Endothelial cell of umbilical vein (primary cell): ENCODE data around the gene SPOUT1. TPM values are rescaled to one million over a fixed set of nuclear protein-coding genes. Genes with fewer than 3 reads are reported as not detected.

Experiments used
- BruUV-seq: library from RNA; stranded (reverse); fragments of 400-500 nt; replicated peaks from 2 replicates; lab custom pipeline; 2021; lab: Mats Ljungman, UMichigan
- CTCF ChIA-PET: fragments of 300-600, 350-600 bp; sonication (Branson Sonifier 250); formaldehyde crosslinking; loops from one replicate; lab custom pipeline; 2021; ENCODE audit warnings: antibody characterized with exemption, inconsistent platforms; lab: Charles Lee
- POLR2A ChIA-PET: fragments of 300-600, 350-600 bp; sonication (Branson Sonifier 250); formaldehyde crosslinking; loops from one replicate; lab custom pipeline; 2021; ENCODE audit warnings: antibody characterized with exemption, inconsistent platforms; lab: Charles Lee
- DNase-seq: peaks from one replicate; pipeline ENCODE4 v3.0.0-alpha.2; 2011; ENCODE audit warnings: low read depth, low spot score
- FAIRE-seq: peaks from 2 replicates; lab custom pipeline; 2011; peaks lifted over from hg19 to GRCh38; lab: Jason Lieb, UNC
- H2AFZ ChIP-seq: 2 replicates; pipeline ENCODE4 v1.6.0; 2012; ENCODE audit warnings: low read depth, low read length, control low read depth, inconsistent platforms
- H3K27ac ChIP-seq: 2 replicates; pipeline ENCODE4 v1.5.1; 2011; ENCODE audit warnings: low read depth, mild to moderate bottlenecking, control low read depth, low read length, moderate library complexity; ENCODE audit not compliant: insufficient read depth
- H3K27me3 ChIP-seq, 2 experiments: 2 replicates each; pipeline versions ENCODE4 v1.6.0 to v1.6.1; 2011; ENCODE audit warnings: low read length in 2 of 2, mixed read lengths in 1 of 2; ENCODE audit not compliant: control insufficient read depth in 2 of 2, insufficient read depth in 2 of 2
- H3K36me3 ChIP-seq, 2 experiments: 2 replicates in 1 of 2; 3 replicates in 1 of 2; pipeline ENCODE4 v1.5.1; 2011; ENCODE audit warnings: low read length in 2 of 2, mild to moderate bottlenecking in 1 of 2, moderate library complexity in 1 of 2; ENCODE audit not compliant: control insufficient read depth in 2 of 2, insufficient read depth in 2 of 2; ENCODE audit errors: extremely low read depth in 1 of 2
- H3K4me1 ChIP-seq: 3 replicates; pipeline ENCODE4 v1.5.1; 2011; ENCODE audit warnings: mild to moderate bottlenecking, low read length; ENCODE audit not compliant: control insufficient read depth, insufficient read depth; ENCODE audit errors: extremely low read depth
- H3K4me2 ChIP-seq: 2 replicates; pipeline ENCODE4 v1.6.1; 2011; ENCODE audit warnings: low read length, control low read depth, mixed read lengths; ENCODE audit not compliant: insufficient read depth
- H3K4me3 ChIP-seq, 3 experiments: fragments of 200-600 bp in 1 of 3; sonication (generic), shearing (Covaris generic) in 1 of 3; replicated peaks in 1 of 3; 2 replicates each; pipeline ENCODE4 v1.5.1; 2011 to 2016; ENCODE audit warnings: control low read depth in 3 of 3, low read length in 3 of 3, mild to moderate bottlenecking in 2 of 3, inconsistent platforms in 1 of 3, low read depth in 1 of 3, moderate library complexity in 1 of 3; ENCODE audit not compliant: insufficient read depth in 1 of 3
- H3K79me2 ChIP-seq: 2 replicates; pipeline ENCODE4 v1.6.0; 2012; ENCODE audit warnings: low read length, inconsistent platforms; ENCODE audit not compliant: control insufficient read depth, insufficient read depth
- H3K9ac ChIP-seq: replicated peaks from 2 replicates; pipeline ENCODE3; 2011; ENCODE audit warnings: low read length, control low read depth; ENCODE audit not compliant: insufficient read depth; ENCODE audit errors: extremely low read depth
- H3K9me1 ChIP-seq: replicated peaks from 3 replicates; pipeline ENCODE4 v1.6.0; 2011; ENCODE audit warnings: mild to moderate bottlenecking, low read length; ENCODE audit not compliant: control insufficient read depth, insufficient read depth; ENCODE audit errors: extremely low read depth
- H3K9me3 ChIP-seq: replicated peaks from 2 replicates; pipeline ENCODE4 v1.5.1; 2012; ENCODE audit warnings: low read length, inconsistent platforms; ENCODE audit not compliant: control insufficient read depth, insufficient read depth
- H4K20me1 ChIP-seq: replicated peaks from 2 replicates; pipeline ENCODE3; 2011; ENCODE audit warnings: mild to moderate bottlenecking, low read length; ENCODE audit not compliant: control insufficient read depth, insufficient read depth; ENCODE audit errors: extremely low read depth
- EZH2 ChIP-seq: IDR thresholded peaks from 2 replicates; pipeline ENCODE4 v1.6.1; 2012; ENCODE audit warnings: borderline replicate concordance, low read depth, mild to moderate bottlenecking, moderate library complexity, low read length, inconsistent platforms; ENCODE audit not compliant: severe bottlenecking
- POLR2A ChIP-seq: IDR thresholded peaks from 2 replicates; pipeline ENCODE4 v1.6.1; 2012; ENCODE audit warnings: low read depth, mild to moderate bottlenecking, control low read depth, low read length
- POLR2AphosphoS5 ChIP-seq: IDR thresholded peaks from 2 replicates; pipeline ENCODE4 v1.6.1; 2012; ENCODE audit warnings: low read depth, mild to moderate bottlenecking, control low read depth, low read length, moderate library complexity; ENCODE audit not compliant: insufficient read depth
- dilution Hi-C: fragments of 300-500 bp; cut with MboI; formaldehyde crosslinking; loops from one replicate; pipeline ENCODE4 v1.15.0; 2019; ENCODE audit warnings: low sequenced_read_pairs; ENCODE audit not compliant: extremely low pct_ligation_motif_present
- intact Hi-C: fragments of 100-400 bp; cut with micrococcal nuclease; formaldehyde crosslinking; loops from one replicate; pipeline ENCODE4 v1.10.0; 2022
- polyA plus RNA-seq, 4 experiments: library from polyadenylated mRNA; depleted of rRNA in 3 of 4; stranded (reverse) in 3 of 4; unstranded in 1 of 4; fragments of >200 nt; gene quantifications; 2 replicates each; pipeline versions ENCODE4 v1.2.1 to v1.2.3, GENCODE V29; 2011 to 2012; ENCODE audit warnings: missing spikeins in 1 of 4
- total RNA-seq: library from RNA; stranded (reverse); gene quantifications from 2 replicates; pipeline ENCODE4 v1.2.3, GENCODE V29; 2021
- TF ChIP-seq, protein P1 (sequence below): IDR thresholded peaks from 2 replicates; pipeline ENCODE4 v1.6.1; 2011; ENCODE audit not compliant: insufficient read depth, insufficient read length
- TF ChIP-seq, protein P2 (sequence below), 2 donors: IDR thresholded peaks; 1 replicate in 1 of 2; 2 replicates in 1 of 2; pipeline ENCODE4 v1.5.1; 2011; ENCODE audit warnings: low read length in 2 of 2, mild to moderate bottlenecking in 2 of 2, moderate library complexity in 2 of 2, control low read depth in 1 of 2, inconsistent platforms in 1 of 2, low read depth in 1 of 2; ENCODE audit not compliant: insufficient read depth in 1 of 2; ENCODE audit errors: extremely low read depth in 1 of 2

SPOUT1 gene
- total and polyA plus RNA-seq, 2 donors (not counting 3 experiments of a cell fraction or from before 2014, with no cell fraction given) = 50.4 to 51.6 TPM

DNA sequence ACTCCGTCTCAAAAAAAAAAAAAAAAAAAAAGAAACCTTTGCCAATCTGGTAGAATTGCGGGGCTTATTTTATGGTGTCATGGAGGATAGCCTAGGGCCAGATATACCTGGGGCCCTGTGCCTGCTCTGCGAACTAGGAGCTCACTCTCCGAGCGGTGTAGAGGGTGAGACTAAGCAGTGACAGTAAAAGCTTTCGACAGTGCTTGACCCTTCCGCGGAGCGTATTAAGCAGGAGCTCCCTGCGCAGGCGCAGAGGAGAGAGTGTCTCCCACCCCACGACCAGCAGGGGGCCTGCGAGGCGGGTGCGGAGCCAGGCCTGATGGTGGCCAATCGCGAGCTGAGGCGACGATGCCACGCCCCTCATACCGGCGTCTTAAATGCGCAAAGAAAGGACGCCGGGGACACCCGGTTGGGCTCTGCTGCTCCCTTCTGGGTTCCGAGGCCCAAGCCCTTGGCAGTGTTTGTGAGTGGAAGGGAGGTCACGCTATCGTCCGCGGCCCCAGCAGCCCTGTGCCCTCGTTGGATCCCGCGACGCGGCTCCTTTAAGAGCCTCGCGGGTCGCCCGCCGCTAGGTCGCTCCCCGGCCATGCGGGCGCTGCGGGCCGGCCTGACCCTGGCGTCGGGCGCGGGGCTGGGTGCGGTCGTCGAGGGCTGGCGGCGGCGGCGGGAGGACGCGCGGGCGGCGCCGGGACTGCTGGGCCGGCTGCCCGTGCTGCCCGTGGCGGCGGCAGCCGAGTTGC is 11.3 kb downstream of the SPOUT1 start, which contains the start of gene ENDOG:
Gene ENDOG (plus strand): TSS at position 402 of the 740 bp plus-strand sequence. CDS start 185 bp downstream, at position 587.
- no peaks in the 10 kb centered on the region for H3K9me1 ChIP-seq
- peak; percentile 99 for DNase-seq
- BruUV-seq = no TSS peak
- no peaks in the 10 kb centered on the region for H3K79me2 ChIP-seq
- peak within 1 kb of the TSS; percentile 90 for H2AFZ ChIP-seq
- no peaks in the 10 kb centered on the region for H3K27me3 ChIP-seq
- no peaks in the 10 kb centered on the region for H4K20me1 ChIP-seq
- H3K9ac ChIP-seq = peak within 1 kb of the TSS; percentile 28
- intact Hi-C loops (loop anchor here (1.0 to 5.0 kb wide), 6 partner anchors 11 to 210 kb away; partner anchors contain the start of genes SH3GLB2, SPOUT1, TBC1D13 and ZDHHC12), dilution Hi-C loops (no loop called here)
- peak; percentile 88 for TF ChIP-seq POLR2AphosphoS5
- TF ChIP-seq, protein P1, sequence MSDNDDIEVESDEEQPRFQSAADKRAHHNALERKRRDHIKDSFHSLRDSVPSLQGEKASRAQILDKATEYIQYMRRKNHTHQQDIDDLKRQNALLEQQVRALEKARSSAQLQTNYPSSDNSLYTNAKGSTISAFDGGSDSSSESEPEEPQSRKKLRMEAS = no peak
- TF ChIP-seq, protein P2, sequence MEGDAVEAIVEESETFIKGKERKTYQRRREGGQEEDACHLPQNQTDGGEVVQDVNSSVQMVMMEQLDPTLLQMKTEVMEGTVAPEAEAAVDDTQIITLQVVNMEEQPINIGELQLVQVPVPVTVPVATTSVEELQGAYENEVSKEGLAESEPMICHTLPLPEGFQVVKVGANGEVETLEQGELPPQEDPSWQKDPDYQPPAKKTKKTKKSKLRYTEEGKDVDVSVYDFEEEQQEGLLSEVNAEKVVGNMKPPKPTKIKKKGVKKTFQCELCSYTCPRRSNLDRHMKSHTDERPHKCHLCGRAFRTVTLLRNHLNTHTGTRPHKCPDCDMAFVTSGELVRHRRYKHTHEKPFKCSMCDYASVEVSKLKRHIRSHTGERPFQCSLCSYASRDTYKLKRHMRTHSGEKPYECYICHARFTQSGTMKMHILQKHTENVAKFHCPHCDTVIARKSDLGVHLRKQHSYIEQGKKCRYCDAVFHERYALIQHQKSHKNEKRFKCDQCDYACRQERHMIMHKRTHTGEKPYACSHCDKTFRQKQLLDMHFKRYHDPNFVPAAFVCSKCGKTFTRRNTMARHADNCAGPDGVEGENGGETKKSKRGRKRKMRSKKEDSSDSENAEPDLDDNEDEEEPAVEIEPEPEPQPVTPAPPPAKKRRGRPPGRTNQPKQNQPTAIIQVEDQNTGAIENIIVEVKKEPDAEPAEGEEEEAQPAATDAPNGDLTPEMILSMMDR (IDR thresholded peaks at IDR 0.05; ENCODE audit: extremely low read depth in 1 of 2, insufficient read depth in 1 of 2, low read depth in 1 of 2, low read length in 2 of 2) = peak; percentile 99
- TF ChIP-seq EZH2 = no peak
- peak; percentile 94 for TF ChIP-seq POLR2A
- peak; percentile 94 for FAIRE-seq
- H3K27ac ChIP-seq = no peak within 1 kb of the TSS
- H3K4me2 ChIP-seq = peak within 1 kb of the TSS; percentile 88
- H3K36me3 ChIP-seq = peaks cover 0 to 17% of the 10 kb centered on the region in 2 experiments
- H3K4me3 ChIP-seq = peak within 1 kb of the TSS in 2 of 3 experiments; percentile 57 to 63
- POLR2A ChIA-PET = interaction anchor here (0.6 to 1.2 kb wide), 2 partner anchors 9 to 66 kb away, joined by 3 to 5 read pairs; no protein-coding TSS in a partner anchor
- no peaks in the 10 kb centered on the region for H3K9me3 ChIP-seq
- CTCF ChIA-PET = interaction anchor here (0.6 to 3.9 kb wide), 38 partner anchors 8 to 218 kb away, joined by 3 to 40 read pairs (median 4); partner anchors contain the start of genes DOLK, MIGA2, NUP188 and SPOUT1
- peaks cover 6% of the 10 kb centered on the region for H3K4me1 ChIP-seq
